Trophoblast cell (in vitro differentiated cells and primary cell): ENCODE results near the gene ZBTB7C.

Experiments used
- DNase-seq, 2 donors: peaks; one replicate each; pipeline ENCODE4 v3.0.0-alpha.2; 2016
- H2AFZ ChIP-seq: 2 replicates; pipeline ENCODE4 v1.6.1; 2013; ENCODE audit warnings: low read length, moderate library complexity, mild to moderate bottlenecking; ENCODE audit not compliant: insufficient read depth, poor library complexity
- H2AK5ac ChIP-seq: 2 replicates; pipeline ENCODE4 v1.6.1; 2013; ENCODE audit warnings: mild to moderate bottlenecking, low read length
- H2BK120ac ChIP-seq: 2 replicates; pipeline ENCODE4 v1.6.1; 2013; ENCODE audit warnings: low read length, mild to moderate bottlenecking, moderate library complexity; ENCODE audit not compliant: insufficient read depth, poor library complexity
- H2BK12ac ChIP-seq: 2 replicates; pipeline ENCODE4 v1.6.1; 2013; ENCODE audit warnings: mild to moderate bottlenecking, low read length, moderate library complexity
- H2BK5ac ChIP-seq: 2 replicates; pipeline ENCODE4 v1.6.1; 2013; ENCODE audit warnings: low read length, low read depth, moderate library complexity, mild to moderate bottlenecking; ENCODE audit not compliant: poor library complexity
- H3K14ac ChIP-seq: 2 replicates; pipeline ENCODE4 v1.6.1; 2013; ENCODE audit warnings: mild to moderate bottlenecking, low read length
- H3K18ac ChIP-seq: 2 replicates; pipeline ENCODE4 v1.6.1; 2013; ENCODE audit warnings: mild to moderate bottlenecking, low read length
- H3K23ac ChIP-seq: 2 replicates; pipeline ENCODE4 v1.6.1; 2013; ENCODE audit warnings: low read length
- H3K27ac ChIP-seq: 2 replicates; pipeline ENCODE4 v1.5.1; 2013; ENCODE audit warnings: low read depth, mild to moderate bottlenecking, inconsistent platforms, low read length, moderate library complexity
- H3K27me3 ChIP-seq: 2 replicates; pipeline ENCODE4 v1.6.1; 2013; ENCODE audit warnings: inconsistent platforms, mild to moderate bottlenecking, low read length, moderate library complexity; ENCODE audit not compliant: insufficient read depth
- H3K36me3 ChIP-seq, 2 experiments: 1 replicate in 1 of 2; 2 replicates in 1 of 2; pipeline ENCODE4 v1.6.1; 2013; ENCODE audit warnings: low read length in 2 of 2, mild to moderate bottlenecking in 2 of 2, moderate library complexity in 1 of 2; ENCODE audit not compliant: insufficient read depth in 2 of 2, control insufficient read depth in 1 of 2
- H3K4ac ChIP-seq: 2 replicates; pipeline ENCODE4 v1.6.1; 2013; ENCODE audit warnings: low read depth, mild to moderate bottlenecking, low read length, moderate library complexity
- H3K4me1 ChIP-seq, 2 experiments: 1 replicate in 1 of 2; 2 replicates in 1 of 2; pipeline ENCODE4 v1.6.1; 2013; ENCODE audit warnings: low read length in 2 of 2, mild to moderate bottlenecking in 2 of 2, moderate library complexity in 1 of 2; ENCODE audit not compliant: insufficient read depth in 2 of 2, control insufficient read depth in 1 of 2
- H3K4me2 ChIP-seq: 2 replicates; pipeline ENCODE4 v1.6.1; 2013; ENCODE audit warnings: inconsistent platforms, mild to moderate bottlenecking, low read length, moderate library complexity
- H3K4me3 ChIP-seq: 2 replicates; pipeline ENCODE4 v1.5.1; 2013; ENCODE audit warnings: mild to moderate bottlenecking, low read depth, low read length, inconsistent platforms
- H3K79me1 ChIP-seq: one replicate; pipeline ENCODE4 v1.6.1; 2013; ENCODE audit warnings: low read length
- H3K79me2 ChIP-seq: 2 replicates; pipeline ENCODE4 v1.6.1; 2013; ENCODE audit warnings: low read length, mild to moderate bottlenecking; ENCODE audit not compliant: control insufficient read depth, insufficient read depth, poor library complexity
- H3K9ac ChIP-seq: 2 replicates; pipeline ENCODE4 v1.6.1; 2013; ENCODE audit warnings: mild to moderate bottlenecking, low read length
- H3K9me3 ChIP-seq: 2 replicates; pipeline ENCODE4 v1.6.1; 2013; ENCODE audit warnings: low read depth, mild to moderate bottlenecking, control low read depth, inconsistent platforms, low read length; ENCODE audit not compliant: insufficient read depth
- H4K12ac ChIP-seq: 2 replicates; pipeline ENCODE4 v1.6.1; 2013; ENCODE audit warnings: low read depth, mild to moderate bottlenecking, low read length, moderate library complexity
- H4K8ac ChIP-seq: 2 replicates; pipeline ENCODE4 v1.6.1; 2013; ENCODE audit warnings: low read depth, mild to moderate bottlenecking, low read length, moderate library complexity
- H4K91ac ChIP-seq: one replicate; pipeline ENCODE4 v1.6.1; 2013; ENCODE audit warnings: low read depth, mild to moderate bottlenecking, low read length, moderate library complexity
- WGBS: extraction: QIAGEN DNeasy Blood & Tissue Kit; methylation state at CpG from one replicate; pipeline ENCODE4 v1.1.7; 2013; ENCODE audit warnings: missing lambda C conversion rate; ENCODE audit not compliant: insufficient read length, insufficient coverage; ENCODE audit errors: extremely low coverage; 5-methylcytosine and 5-hydroxymethylcytosine counted together

The ZBTB7C gene

DNA sequence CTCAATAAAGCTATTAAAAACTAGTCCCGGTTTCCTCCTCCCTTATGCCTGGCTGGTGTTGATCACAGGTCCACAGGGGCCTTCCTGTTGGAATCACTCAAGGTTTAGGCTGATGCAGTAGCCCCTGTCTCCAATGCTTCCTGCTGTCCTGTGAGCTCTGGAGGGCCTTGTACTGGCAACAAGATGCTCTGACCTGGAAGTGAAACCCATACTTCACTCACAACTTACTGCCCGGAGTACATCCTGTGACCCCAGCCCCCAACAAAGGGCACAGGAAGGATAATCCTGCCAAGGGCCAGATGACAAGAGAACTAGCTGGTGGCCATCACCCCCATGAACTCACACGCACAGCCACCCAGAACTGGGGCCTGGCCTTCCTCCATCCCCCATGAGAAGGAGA is 50.3 kb downstream of the ZBTB7C start:
- Histone ChIP-seq H3K79me2 (no peaks in the 10 kb centered on the region), H3K79me1 (no peaks in the 10 kb centered on the region), H3K9ac (no peak overlapping the region), H3K27me3 (no peaks in the 10 kb centered on the region), H3K23ac (no peak overlapping the region), H3K27ac (no peak overlapping the region), H4K12ac (no peak overlapping the region), H4K91ac (no peak overlapping the region), H2BK12ac (no peak overlapping the region), H3K18ac (no peak overlapping the region), H3K4ac (no peak overlapping the region), H4K8ac (no peak overlapping the region), H3K4me3 (no peak overlapping the region), H3K14ac (no peak overlapping the region), H2AFZ (no peak overlapping the region), H3K4me2 (no peak overlapping the region), H2BK120ac (no peak overlapping the region), H3K36me3 (no peaks in the 10 kb centered on the region), H2AK5ac (no peak overlapping the region), H3K4me1 (peaks cover 4 to 10% of the 10 kb centered on the region in 2 experiments), H3K9me3 (peaks cover 3% of the 10 kb centered on the region), H2BK5ac (no peak overlapping the region)
- DNase-seq, result no peak
- WGBS, result no CpG with 5 or more reads among the region's 3 CpGs

DNA sequence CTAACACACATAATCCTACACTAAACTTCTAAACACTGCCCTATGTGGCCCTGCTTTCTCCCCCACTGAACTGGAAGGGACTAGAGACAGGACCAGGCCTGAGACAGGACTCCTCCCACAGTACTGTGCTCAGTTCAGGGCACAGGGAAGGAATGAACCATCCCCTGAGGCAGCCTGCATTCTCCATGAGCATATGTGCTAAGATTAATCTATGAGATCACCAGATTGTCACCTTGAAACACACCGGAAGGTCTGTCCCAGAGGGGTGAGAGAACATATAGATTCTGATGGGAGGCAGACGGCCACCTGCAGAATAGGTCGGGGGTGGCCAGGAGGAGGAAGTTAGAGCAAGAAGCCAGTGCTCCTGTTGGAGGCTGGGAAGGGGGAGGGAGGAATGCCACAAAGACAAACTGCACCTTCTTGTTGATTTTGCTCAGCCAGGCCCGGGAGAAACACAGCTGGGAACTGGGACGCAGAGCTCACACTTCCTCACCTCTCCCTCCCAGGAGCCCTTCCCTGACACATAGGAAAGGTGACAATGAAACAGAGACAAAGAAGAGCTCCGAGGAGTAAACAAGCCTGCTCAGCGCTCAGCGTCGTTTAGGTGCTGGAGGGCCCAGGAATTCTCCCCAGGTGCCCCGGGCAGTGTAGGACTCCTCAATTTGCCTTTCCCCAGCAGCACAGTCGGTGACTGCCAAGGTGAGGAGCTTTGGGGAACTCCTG is 52.1 kb downstream of the ZBTB7C start:
- DNase-seq, result peak; percentile 24 to 51
- Histone ChIP-seq H3K4me1 (peaks cover 4 to 10% of the 10 kb centered on the region in 2 experiments), H2BK5ac (no peak overlapping the region), H3K79me2 (no peaks in the 10 kb centered on the region), H4K12ac (no peak overlapping the region), H3K14ac (no peak overlapping the region), H2AK5ac (no peak overlapping the region), H3K79me1 (no peaks in the 10 kb centered on the region), H3K9me3 (peaks cover 1% of the 10 kb centered on the region), H3K36me3 (no peaks in the 10 kb centered on the region), H3K4ac (no peak overlapping the region), H3K4me2 (no peak overlapping the region), H4K8ac (no peak overlapping the region), H2AFZ (no peak overlapping the region), H3K27me3 (no peaks in the 10 kb centered on the region), H2BK12ac (no peak overlapping the region), H3K4me3 (no peak overlapping the region), H2BK120ac (no peak overlapping the region), H3K18ac (no peak overlapping the region), H3K23ac (no peak overlapping the region), H3K27ac (no peak overlapping the region), H4K91ac (no peak overlapping the region), H3K9ac (no peak overlapping the region)
- no CpG with 5 or more reads among the region's 11 CpGs for WGBS

DNA sequence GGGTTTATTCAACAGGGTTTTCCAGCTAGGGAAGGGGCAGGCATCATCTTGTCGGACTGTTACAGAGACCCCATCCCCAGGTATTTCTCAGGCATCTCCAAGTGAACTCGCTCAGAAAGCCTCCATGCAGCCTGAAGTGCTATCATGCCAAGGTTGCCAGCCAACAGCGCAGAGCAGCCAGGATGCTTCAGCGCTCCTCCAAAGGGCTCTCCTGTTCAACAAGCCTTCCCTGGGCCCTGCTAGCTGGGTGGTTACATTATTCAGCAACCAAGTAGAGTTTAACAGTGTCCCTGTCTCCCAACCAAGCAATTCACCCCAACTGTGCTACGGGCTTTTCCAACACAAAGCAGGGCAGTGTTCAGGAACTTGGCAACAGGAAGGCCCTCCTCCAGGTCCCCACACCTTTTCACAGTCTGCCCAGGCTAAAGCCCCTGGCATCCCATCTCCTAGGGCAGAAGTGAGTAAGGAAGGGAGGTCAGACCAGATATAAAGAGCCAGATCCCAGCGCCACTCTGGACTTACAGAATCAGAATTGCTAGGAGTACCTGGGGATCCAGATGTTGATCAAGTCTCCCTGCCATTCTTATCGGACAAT is 52.9 kb downstream of the ZBTB7C start:
- H2BK5ac ChIP-seq, result no peak overlapping the region
- H2BK12ac ChIP-seq, result no peak overlapping the region
- no peak overlapping the region for H4K12ac ChIP-seq
- no peak overlapping the region for H3K4me3 ChIP-seq
- no peak overlapping the region for H3K23ac ChIP-seq
- H3K79me1 ChIP-seq, result no peaks in the 10 kb centered on the region
- H2AFZ ChIP-seq, result no peak overlapping the region
- H3K18ac ChIP-seq, result no peak overlapping the region
- no peak overlapping the region for H4K8ac ChIP-seq
- H3K14ac ChIP-seq, result no peak overlapping the region
- WGBS, result no CpG with 5 or more reads among the region's 7 CpGs
- H3K27ac ChIP-seq, result no peak overlapping the region
- peaks cover 1% of the 10 kb centered on the region for H3K9me3 ChIP-seq
- H2BK120ac ChIP-seq, result no peak overlapping the region
- H3K27me3 ChIP-seq, result no peaks in the 10 kb centered on the region
- no peak for DNase-seq
- no peak overlapping the region for H3K4ac ChIP-seq
- no peaks in the 10 kb centered on the region for H3K36me3 ChIP-seq
- no peak overlapping the region for H2AK5ac ChIP-seq
- no peak overlapping the region for H4K91ac ChIP-seq
- no peak overlapping the region for H3K4me2 ChIP-seq
- H3K9ac ChIP-seq, result no peak overlapping the region
- H3K79me2 ChIP-seq, result no peaks in the 10 kb centered on the region
- peaks cover 4 to 10% of the 10 kb centered on the region in 2 experiments for H3K4me1 ChIP-seq

DNA sequence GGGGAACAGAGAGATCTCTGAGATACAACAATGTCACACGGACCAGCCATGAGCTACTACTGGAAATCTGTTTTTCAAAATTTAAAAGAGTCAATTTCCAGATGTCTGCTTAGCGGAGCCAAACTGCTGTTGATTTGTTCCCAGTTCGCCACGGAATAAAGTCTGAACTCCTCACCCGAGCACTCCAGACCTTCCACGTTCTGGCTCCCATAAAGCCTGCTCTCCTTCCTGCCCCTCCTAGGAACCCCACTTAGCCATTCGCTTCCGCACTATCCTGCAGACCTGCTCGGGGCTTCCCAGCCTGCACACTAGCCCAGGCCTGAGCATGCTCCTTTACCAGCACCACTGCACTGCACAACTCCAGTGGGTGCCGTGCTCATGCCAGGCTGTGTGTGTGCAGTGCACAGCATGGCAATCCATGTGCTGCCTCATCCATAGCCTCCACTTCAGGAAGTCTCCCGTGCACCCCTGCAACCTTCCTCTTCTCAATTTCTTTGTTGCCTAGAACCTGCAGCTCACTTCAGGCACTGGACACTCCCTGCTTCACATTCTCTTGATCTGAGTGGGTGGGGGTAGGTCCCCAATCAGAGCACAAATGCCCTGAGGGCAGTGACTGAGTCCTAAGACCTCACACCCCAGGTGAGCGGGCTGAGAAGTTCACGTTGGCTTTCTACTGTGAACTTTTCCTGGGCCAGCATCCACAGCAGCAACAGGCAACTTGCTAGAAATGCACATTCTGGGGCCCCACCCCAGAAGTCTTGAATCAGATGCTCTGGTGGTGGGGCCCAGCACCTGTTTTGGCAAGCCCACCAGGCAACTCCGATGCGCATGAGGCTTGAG is 53.7 kb downstream of the ZBTB7C start:
- Histone ChIP-seq H4K12ac (no peak overlapping the region), H3K9ac (no peak overlapping the region), H3K27ac (no peak overlapping the region), H3K23ac (no peak overlapping the region), H3K79me2 (no peaks in the 10 kb centered on the region), H2BK5ac (no peak overlapping the region), H3K9me3 (peaks cover 1% of the 10 kb centered on the region), H3K4me1 (peaks cover 4 to 10% of the 10 kb centered on the region in 2 experiments), H3K18ac (no peak overlapping the region), H4K91ac (no peak overlapping the region), H4K8ac (no peak overlapping the region), H3K4me2 (no peak overlapping the region), H2AK5ac (no peak overlapping the region), H3K4me3 (no peak overlapping the region), H3K36me3 (no peaks in the 10 kb centered on the region), H3K4ac (no peak overlapping the region), H2BK120ac (no peak overlapping the region), H3K79me1 (no peaks in the 10 kb centered on the region), H2AFZ (no peak overlapping the region), H3K27me3 (no peaks in the 10 kb centered on the region), H2BK12ac (no peak overlapping the region), H3K14ac (no peak overlapping the region)
- no CpG with 5 or more reads among the region's 15 CpGs for WGBS
- DNase-seq, result no peak
